GM18870 (cell line): Measurements from ENCODE around the gene CTCF.

Experiments used
- ATAC-seq: cut with Tn5 transposase; IDR thresholded peaks from one replicate; pipeline ENCODE4 v1.9.1; 2021; ENCODE audit warnings: moderate library complexity; ENCODE audit not compliant: unreplicated experiment

CTCF gene

GRCh38 chr16:67661886-67662652 lies 99.7 kb downstream of the CTCF start:
- no peak for ATAC-seq

GRCh38 chr16:67662653-67663010 lies 100.3 kb downstream of the CTCF start:
- no peak for ATAC-seq

GRCh38 chr16:67663151-67663876 lies 101.0 kb downstream of the CTCF start:
- ATAC-seq = no peak

- no peak for ATAC-seq
Measured at GRCh38 chr16:67663877-67664222, 101.5 kb downstream of the CTCF start.

GRCh38 chr16:67664258-67664657 lies 101.9 kb downstream of the CTCF start:
- ATAC-seq = no peak

GRCh38 chr16:67664871-67665270 lies 102.5 kb downstream of the CTCF start:
- no peak for ATAC-seq

GRCh38 chr16:67665598-67665997 lies 103.3 kb downstream of the CTCF start:
- ATAC-seq = no peak

GRCh38 chr16:67666032-67666551 lies 103.8 kb downstream of the CTCF start:
- no peak for ATAC-seq

- no peak for ATAC-seq
Measured at GRCh38 chr16:67666559-67667452, 104.5 kb downstream of the CTCF start, which contains the start of the genes C16orf86 and ENKD1. Gene C16orf86 (plus strand): TSS chr16:67666814. CDS start chr16:67666971, 157 bp downstream. Gene ENKD1 (minus strand): TSS chr16:67666750. CDS start chr16:67666442, 308 bp downstream.

GRCh38 chr16:67667453-67667816 lies 105.1 kb downstream of the CTCF start:
- ATAC-seq = no peak

GRCh38 chr16:67667817-67668494 lies 105.6 kb downstream of the CTCF start:
- ATAC-seq = peak; percentile 68

- no peak for ATAC-seq
Measured at GRCh38 chr16:67668495-67669157, 106.3 kb downstream of the CTCF start.

- ATAC-seq = no peak
Measured at GRCh38 chr16:67669499-67670101, 107.3 kb downstream of the CTCF start.

GRCh38 chr16:67672306-67672705 lies 110.0 kb downstream of the CTCF start:
- no peak for ATAC-seq

- no peak for ATAC-seq
Measured at GRCh38 chr16:67672739-67673662, 110.7 kb downstream of the CTCF start.

GRCh38 chr16:67673712-67674580 lies 111.6 kb downstream of the CTCF start:
- ATAC-seq = no peak

GRCh38 chr16:67674851-67675578 lies 112.7 kb downstream of the CTCF start:
- no peak for ATAC-seq
